GM12874 (cell line): ENCODE results near the gene LTBP1.

Experiments used
- CTCF ChIP-seq: IDR thresholded peaks from 2 replicates; pipeline ENCODE4 v1.5.1; 2011; ENCODE audit warnings: low read depth, mild to moderate bottlenecking, control low read depth, low read length, moderate library complexity; ENCODE audit not compliant: insufficient read depth

The LTBP1 gene

GRCh38 chr2:33395655-33396249 is 449.0 kb downstream of the LTBP1 start:
- peak; percentile 54; the same call in 1 of the 2 replicates for TF ChIP-seq CTCF

DNA sequence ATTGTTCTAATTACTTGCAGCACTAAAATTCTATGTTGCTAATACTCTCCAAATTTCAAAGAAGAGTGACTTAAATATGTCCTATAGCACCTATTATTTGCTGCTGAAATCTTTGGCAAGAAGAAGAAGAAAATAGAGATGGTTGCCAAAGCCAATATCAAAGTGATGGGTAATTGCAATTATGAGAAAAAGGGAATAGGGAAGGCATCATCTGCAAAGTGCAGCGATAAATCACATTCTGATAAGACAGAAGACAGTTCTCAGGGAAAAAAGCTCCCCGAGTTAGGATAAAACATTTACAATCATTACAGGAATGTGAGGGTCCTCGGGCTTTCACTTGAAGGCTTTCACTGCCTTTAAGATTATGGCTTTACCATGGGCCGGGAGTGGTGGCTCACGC is 457.6 kb downstream of the LTBP1 start:
- TF ChIP-seq CTCF = no peak

- TF ChIP-seq CTCF = no peak
Observed at GRCh38 chr2:33406622-33407021, 459.9 kb downstream of the LTBP1 start.

DNA sequence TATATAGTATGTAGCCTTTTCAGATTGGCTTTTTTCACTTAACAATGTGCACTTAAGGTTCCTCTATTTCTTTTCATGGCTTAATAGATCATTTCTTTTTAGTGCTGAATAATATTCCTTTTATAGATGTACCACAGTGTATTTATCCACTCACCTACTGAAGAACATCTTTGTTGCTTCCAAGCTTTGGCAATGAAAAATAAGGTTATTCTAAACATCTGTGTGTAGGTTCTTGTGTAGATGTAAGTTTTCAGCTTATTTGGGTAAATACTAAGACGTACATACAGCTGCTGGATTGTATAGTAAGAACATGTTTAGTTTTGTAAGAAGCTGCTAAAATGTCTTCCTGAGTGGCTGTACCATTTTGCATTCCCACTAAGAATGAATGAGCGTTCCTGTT is 461.4 kb downstream of the LTBP1 start:
- TF ChIP-seq CTCF = no peak

DNA sequence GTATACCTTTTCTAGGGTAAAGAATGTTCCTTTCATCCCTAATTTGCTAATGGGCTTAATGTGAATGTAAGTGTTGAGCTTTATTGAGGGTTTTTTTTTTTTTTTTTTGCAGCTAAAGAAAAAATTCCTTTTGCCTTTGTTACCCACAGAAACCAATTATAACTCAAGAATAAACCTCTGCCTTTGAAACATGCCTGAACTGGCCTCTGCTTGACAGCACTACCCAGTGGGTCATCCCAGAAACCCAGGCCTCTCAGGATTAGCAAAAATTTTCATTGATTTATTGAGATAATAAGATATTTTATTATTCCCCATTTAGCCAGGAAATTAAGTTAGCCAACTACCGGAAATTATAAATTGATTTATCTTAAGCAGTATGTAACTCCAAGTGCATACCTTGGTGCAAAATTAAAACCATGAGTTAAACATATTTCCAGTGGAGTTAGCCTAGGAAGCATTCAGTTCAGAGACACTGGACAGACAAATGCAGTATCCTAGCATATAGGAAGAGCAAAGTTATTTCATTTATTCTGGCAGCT is 462.7 kb downstream of the LTBP1 start:
- TF ChIP-seq CTCF = no peak

GRCh38 chr2:33411765-33412164 is 465.0 kb downstream of the LTBP1 start:
- no peak for TF ChIP-seq CTCF

DNA sequence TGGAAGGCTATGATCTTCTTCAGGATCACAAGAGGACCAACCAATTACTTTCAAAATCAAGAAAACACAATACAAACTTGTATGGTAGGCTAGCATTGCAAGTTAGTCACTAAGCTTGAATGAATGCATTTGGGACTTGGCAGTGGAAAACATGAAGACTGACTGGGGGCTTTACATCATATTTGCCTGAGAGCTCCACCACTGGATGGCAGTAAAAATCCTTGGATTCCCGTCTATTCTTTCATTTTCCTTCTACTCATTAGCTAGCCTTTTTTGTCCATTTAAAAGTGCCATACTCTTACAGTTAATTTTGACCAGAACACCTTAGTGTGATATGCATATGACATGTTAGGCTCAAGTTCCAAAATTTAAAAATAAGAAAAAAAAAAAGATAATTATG is 466.2 kb downstream of the LTBP1 start:
- 0 out of 2 replicates have a peak, but pooled peaks have one; percentile 12 for TF ChIP-seq CTCF
